HG03571 (cell line): ENCODE measurements around the gene MAN1A1.

Source experiments
- ATAC-seq: cut with Tn5 transposase; IDR thresholded peaks from one replicate; pipeline ENCODE4 v1.9.1; 2021; ENCODE audit not compliant: unreplicated experiment

The MAN1A1 gene

GRCh38 chr6:119240257-119241110 is 109.1 kb downstream of the MAN1A1 start:
- ATAC-seq, result peak; percentile 34

- ATAC-seq, result no peak
These were observed 112.3 kb downstream of the MAN1A1 start for GRCh38 chr6:119237177-119237715.

- ATAC-seq, result no peak
These were observed 114.6 kb downstream of the MAN1A1 start for GRCh38 chr6:119234941-119235340.

GRCh38 chr6:119234457-119234856 is 115.1 kb downstream of the MAN1A1 start:
- no peak for ATAC-seq

GRCh38 chr6:119233312-119233984 is 116.1 kb downstream of the MAN1A1 start:
- ATAC-seq, result no peak

GRCh38 chr6:119231394-119231793 is 118.2 kb downstream of the MAN1A1 start:
- no peak for ATAC-seq

- no peak for ATAC-seq
These were observed 119.4 kb downstream of the MAN1A1 start for GRCh38 chr6:119230160-119230559.

- no peak for ATAC-seq
These were observed 122.2 kb downstream of the MAN1A1 start for GRCh38 chr6:119227377-119227776.

GRCh38 chr6:119226089-119226488 is 123.5 kb downstream of the MAN1A1 start:
- ATAC-seq, result no peak

- no peak for ATAC-seq
These were observed 125.4 kb downstream of the MAN1A1 start for GRCh38 chr6:119224095-119224701.

GRCh38 chr6:119220452-119220851 is 129.1 kb downstream of the MAN1A1 start:
- ATAC-seq, result no peak

GRCh38 chr6:119218548-119218947 is 131.0 kb downstream of the MAN1A1 start:
- ATAC-seq, result no peak

GRCh38 chr6:119215885-119216590 is 133.5 kb downstream of the MAN1A1 start:
- ATAC-seq, result no peak

GRCh38 chr6:119215309-119215708 is 134.3 kb downstream of the MAN1A1 start:
- ATAC-seq, result no peak

GRCh38 chr6:119210596-119210995 is 139.0 kb downstream of the MAN1A1 start:
- no peak for ATAC-seq

GRCh38 chr6:119209452-119210205 is 139.9 kb downstream of the MAN1A1 start:
- no peak for ATAC-seq

- ATAC-seq, result no peak
These were observed 141.4 kb downstream of the MAN1A1 start for GRCh38 chr6:119207971-119208725.

GRCh38 chr6:119207327-119207726 is 142.2 kb downstream of the MAN1A1 start:
- ATAC-seq, result no peak

- ATAC-seq, result peak; percentile 96
These were observed 143.5 kb downstream of the MAN1A1 start for GRCh38 chr6:119205911-119206618.
